SU-DHL-6 (cell line): ENCODE measurements around the gene SCLT1.

Experiments
- CTCF ChIP-seq: fragments of 200-600 bp; sonication (generic); IDR thresholded peaks from one replicate; pipeline ENCODE4 v1.5.1; 2017; ENCODE audit warnings: antibody characterized with exemption, mild to moderate bottlenecking, low read length, moderate library complexity; ENCODE audit not compliant: insufficient read depth, poor library complexity, severe bottlenecking
- EZH2phosphoT487 ChIP-seq: fragments of 200-600 bp; sonication (generic), shearing (Covaris generic); conservative IDR thresholded peaks from 2 replicates; pipeline ENCODE4 v1.6.1; 2018; ENCODE audit warnings: mild to moderate bottlenecking, antibody characterized with exemption, low read length, moderate library complexity, mixed read lengths

- TF ChIP-seq EZH2phosphoT487 = no peak
- peak; percentile 59 for TF ChIP-seq CTCF
Measured at GRCh38 chr4:128863312-128864075, 229.8 kb downstream of the SCLT1 start.
